Stimulated activated CD4-positive, alpha-beta T cell treated with anti-CD3 and anti-CD28 coated beads, Interleukin-1b, Interleukin-23, amount 100 ng/mL, for 4 hours (primary cell): ENCODE data around the gene PTPRN2.
"Not testable (repeated sequence)": the region's sequence is repeated elsewhere in the genome, so short reads cannot be mapped to it uniquely, and the experiment has no call there.

ENCODE experiments used
- DNase-seq, 2 donors: peaks; one replicate each; pipeline ENCODE4 v3.0.0-alpha.2; 2020; ENCODE audit warnings: low read depth in 2 of 2

The PTPRN2 gene

GRCh38 chr7:158443688-158444483 lies 143.7 kb downstream of the PTPRN2 start:
- no peak for DNase-seq

GRCh38 chr7:158443014-158443687 lies 144.5 kb downstream of the PTPRN2 start:
- no peak for DNase-seq

GRCh38 chr7:158442260-158442659 lies 145.4 kb downstream of the PTPRN2 start:
- DNase-seq = no peak

- no peak for DNase-seq
Measured at GRCh38 chr7:158439035-158439434, 148.6 kb downstream of the PTPRN2 start.

- DNase-seq = no peak
Measured at GRCh38 chr7:158432369-158433341, 155.0 kb downstream of the PTPRN2 start.

- DNase-seq = no peak
Measured at GRCh38 chr7:158431941-158432347, 155.7 kb downstream of the PTPRN2 start.

GRCh38 chr7:158431055-158431940 lies 156.3 kb downstream of the PTPRN2 start:
- no peak for DNase-seq

- DNase-seq = no peak
Measured at GRCh38 chr7:158430308-158431034, 157.2 kb downstream of the PTPRN2 start.

GRCh38 chr7:158428837-158429753 lies 158.5 kb downstream of the PTPRN2 start:
- DNase-seq = no peak

GRCh38 chr7:158428131-158428836 lies 159.3 kb downstream of the PTPRN2 start:
- DNase-seq = no peak

GRCh38 chr7:158425676-158426075 lies 161.9 kb downstream of the PTPRN2 start:
- not testable (repeated sequence) for DNase-seq

GRCh38 chr7:158424531-158424930 lies 163.1 kb downstream of the PTPRN2 start:
- no peak for DNase-seq

- no peak for DNase-seq
Measured at GRCh38 chr7:158424011-158424410, 163.6 kb downstream of the PTPRN2 start.

GRCh38 chr7:158422887-158423560 lies 164.6 kb downstream of the PTPRN2 start:
- DNase-seq = no peak

- DNase-seq = no peak
Measured at GRCh38 chr7:158422196-158422886, 165.3 kb downstream of the PTPRN2 start.

- no peak for DNase-seq
Measured at GRCh38 chr7:158421361-158421760, 166.3 kb downstream of the PTPRN2 start.

- no peak for DNase-seq
Measured at GRCh38 chr7:158420591-158421340, 166.9 kb downstream of the PTPRN2 start.
